Ascending aorta (tissue), 2 donors: ENCODE measurements around the gene RGS6. TPM values are rescaled to one million over a fixed set of nuclear protein-coding genes. Genes with fewer than 3 reads are reported as not detected.

Source experiments
- DNase-seq, 2 donors: peaks; one replicate each; pipeline ENCODE4 v3.0.0-alpha.2; 2019; ENCODE audit warnings: low spot score in 2 of 2
- H3K27ac ChIP-seq, 2 donors: fragments of 200-600 bp; sonication (generic); one replicate each; pipeline ENCODE4 v1.5.1; 2016 to 2017; ENCODE audit warnings: mild to moderate bottlenecking in 1 of 2
- H3K27me3 ChIP-seq: fragments of 200-600 bp; sonication (generic); one replicate; pipeline ENCODE4 v1.5.1; 2017
- H3K36me3 ChIP-seq, 2 donors: fragments of 200-600 bp; sonication (generic); one replicate each; pipeline ENCODE4 v1.5.1; 2016
- H3K4me1 ChIP-seq, 2 donors: fragments of 200-600 bp; sonication (generic); one replicate each; pipeline ENCODE4 v1.5.1; 2016 to 2017; ENCODE audit warnings: mild to moderate bottlenecking in 1 of 2
- H3K4me3 ChIP-seq, 2 donors: fragments of 200-600 bp; sonication (generic); one replicate each; pipeline ENCODE4 v1.5.1; 2016 to 2017; ENCODE audit warnings: mild to moderate bottlenecking in 1 of 2
- H3K9me3 ChIP-seq, 2 donors: fragments of 200-600 bp; sonication (generic); one replicate each; pipeline ENCODE4 v1.5.1; 2016
- intact Hi-C: fragments of 100-400 bp; cut with DNase I; formaldehyde crosslinking; loops from one replicate; pipeline ENCODE4 v1.15.1; 2023
- total RNA-seq: library from RNA; depleted of rRNA; stranded (reverse); fragments of >200 nt; gene quantifications from one replicate; pipeline ENCODE4 v1.1.0, GENCODE V29; 2016
- TF ChIP-seq, protein P1 (sequence below), 3 experiments: fragments of 200-600 bp in 2 of 3; fragments of 450-650 bp in 1 of 3; sonication (generic) in 2 of 3; IDR thresholded peaks; one replicate each; pipeline ENCODE4 v1.5.1; 2016 to 2019; ENCODE audit warnings: antibody characterized with exemption in 3 of 3, mild to moderate bottlenecking in 1 of 3, moderate library complexity in 1 of 3

The RGS6 gene
- total RNA-seq, 1 donor from 2014 or later = 0.11 TPM

DNA sequence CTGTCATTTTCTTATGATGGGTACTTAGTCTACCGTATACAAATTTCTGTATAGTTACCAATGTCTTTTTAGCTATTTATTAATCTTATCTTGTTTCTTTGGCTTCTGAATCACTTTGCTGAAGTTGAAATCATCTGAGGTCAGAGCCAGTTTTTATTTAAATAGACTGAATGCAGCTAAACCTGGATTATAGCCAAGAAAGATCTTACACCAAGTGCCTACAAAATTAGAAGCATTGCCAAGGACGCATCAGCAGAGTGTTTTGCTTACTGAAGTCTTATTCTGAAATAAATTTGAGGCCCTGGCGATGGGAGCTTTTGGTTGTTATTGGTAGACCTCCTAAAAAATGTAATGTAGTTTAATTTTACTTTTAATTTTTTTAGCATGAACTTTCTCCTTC lies 128.2 kb downstream of the RGS6 start:
- Histone ChIP-seq H3K9me3 (no peaks in the 10 kb centered on the region), H3K27me3 (no peaks in the 10 kb centered on the region), H3K4me3 (no peak overlapping the region), H3K36me3 (no peaks in the 10 kb centered on the region), H3K27ac (no peak overlapping the region), H3K4me1 (no peaks in the 10 kb centered on the region)
- no peak for DNase-seq
- intact Hi-C loops = no loop called here
- TF ChIP-seq, protein P1, sequence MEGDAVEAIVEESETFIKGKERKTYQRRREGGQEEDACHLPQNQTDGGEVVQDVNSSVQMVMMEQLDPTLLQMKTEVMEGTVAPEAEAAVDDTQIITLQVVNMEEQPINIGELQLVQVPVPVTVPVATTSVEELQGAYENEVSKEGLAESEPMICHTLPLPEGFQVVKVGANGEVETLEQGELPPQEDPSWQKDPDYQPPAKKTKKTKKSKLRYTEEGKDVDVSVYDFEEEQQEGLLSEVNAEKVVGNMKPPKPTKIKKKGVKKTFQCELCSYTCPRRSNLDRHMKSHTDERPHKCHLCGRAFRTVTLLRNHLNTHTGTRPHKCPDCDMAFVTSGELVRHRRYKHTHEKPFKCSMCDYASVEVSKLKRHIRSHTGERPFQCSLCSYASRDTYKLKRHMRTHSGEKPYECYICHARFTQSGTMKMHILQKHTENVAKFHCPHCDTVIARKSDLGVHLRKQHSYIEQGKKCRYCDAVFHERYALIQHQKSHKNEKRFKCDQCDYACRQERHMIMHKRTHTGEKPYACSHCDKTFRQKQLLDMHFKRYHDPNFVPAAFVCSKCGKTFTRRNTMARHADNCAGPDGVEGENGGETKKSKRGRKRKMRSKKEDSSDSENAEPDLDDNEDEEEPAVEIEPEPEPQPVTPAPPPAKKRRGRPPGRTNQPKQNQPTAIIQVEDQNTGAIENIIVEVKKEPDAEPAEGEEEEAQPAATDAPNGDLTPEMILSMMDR (IDR thresholded peaks at IDR 0.05) = no peak

GRCh38 chr14:72060917-72061316 lies 128.7 kb downstream of the RGS6 start:
- intact Hi-C loops = no loop called here
- Histone ChIP-seq H3K27me3 (no peaks in the 10 kb centered on the region), H3K27ac (no peak overlapping the region)

GRCh38 chr14:72061718-72062117 lies 129.5 kb downstream of the RGS6 start:
- no peaks in the 10 kb centered on the region for H3K36me3 ChIP-seq
- no peaks in the 10 kb centered on the region for H3K4me1 ChIP-seq
- no peak overlapping the region for H3K4me3 ChIP-seq
- no peaks in the 10 kb centered on the region for H3K27me3 ChIP-seq
- no peak overlapping the region for H3K27ac ChIP-seq
- intact Hi-C loops = no loop called here
- no peak for DNase-seq
- TF ChIP-seq, protein P1 (IDR thresholded peaks at IDR 0.05) = no peak
- no peaks in the 10 kb centered on the region for H3K9me3 ChIP-seq

More at GRCh38 chr14:72060917-72061316, 128.7 kb downstream of the RGS6 start:
- DNase-seq = no peak
- Histone ChIP-seq H3K4me1 (no peaks in the 10 kb centered on the region), H3K4me3 (no peak overlapping the region), H3K9me3 (no peaks in the 10 kb centered on the region), H3K36me3 (no peaks in the 10 kb centered on the region)
- TF ChIP-seq, protein P1 (IDR thresholded peaks at IDR 0.05) = no peak

GRCh38 chr14:72063761-72064282 lies 131.6 kb downstream of the RGS6 start:
- Histone ChIP-seq H3K4me1 (no peaks in the 10 kb centered on the region), H3K4me3 (no peak overlapping the region), H3K36me3 (no peaks in the 10 kb centered on the region), H3K27me3 (no peaks in the 10 kb centered on the region), H3K9me3 (no peaks in the 10 kb centered on the region), H3K27ac (no peak overlapping the region)
- intact Hi-C loops = no loop called here
- TF ChIP-seq, protein P1 (IDR thresholded peaks at IDR 0.05) = no peak
- DNase-seq = no peak

DNA sequence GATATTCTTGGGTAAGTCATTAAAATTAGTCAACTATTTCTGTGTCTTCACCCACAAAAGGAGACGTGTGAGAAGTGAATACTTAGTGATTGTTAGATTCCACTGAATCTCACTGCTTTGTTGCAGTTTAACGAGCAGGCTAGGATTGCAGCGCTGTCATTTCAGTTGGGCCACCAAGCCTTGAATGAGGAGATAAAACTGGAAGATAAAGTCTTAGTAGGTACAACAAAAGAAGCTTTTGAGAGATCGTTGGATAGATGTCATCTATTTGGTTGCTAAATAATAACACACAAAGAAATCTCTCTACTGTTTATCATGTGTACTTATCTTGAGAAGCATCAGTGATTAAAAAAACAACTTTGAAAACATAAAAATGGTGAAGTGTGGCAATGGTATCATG lies 132.3 kb downstream of the RGS6 start:
- Histone ChIP-seq H3K9me3 (no peaks in the 10 kb centered on the region), H3K4me1 (no peaks in the 10 kb centered on the region), H3K27me3 (no peaks in the 10 kb centered on the region), H3K4me3 (no peak overlapping the region), H3K36me3 (no peaks in the 10 kb centered on the region), H3K27ac (no peak overlapping the region)
- TF ChIP-seq, protein P1 (IDR thresholded peaks at IDR 0.05) = no peak
- DNase-seq = no peak
- intact Hi-C loops = no loop called here

- no peaks in the 10 kb centered on the region for H3K9me3 ChIP-seq
- DNase-seq = no peak
- H3K27me3 ChIP-seq = no peaks in the 10 kb centered on the region
- TF ChIP-seq, protein P1 (IDR thresholded peaks at IDR 0.05) = no peak
- H3K4me3 ChIP-seq = no peak overlapping the region
- intact Hi-C loops = no loop called here
- no peaks in the 10 kb centered on the region for H3K36me3 ChIP-seq
- H3K27ac ChIP-seq = no peak overlapping the region
- no peaks in the 10 kb centered on the region for H3K4me1 ChIP-seq
Observed at GRCh38 chr14:72070458-72070857, 138.2 kb downstream of the RGS6 start.
